ENCODE data around the gene CFAP57.
"Not testable (repeated sequence)": the region's sequence is repeated elsewhere in the genome, so short reads cannot be mapped to it uniquely, and the experiment has no call there.

GRCh38 chr1:43139295-43139694, 32.8 kb upstream of the CFAP57 start:
- TF ChIP-seq, protein P1, sequence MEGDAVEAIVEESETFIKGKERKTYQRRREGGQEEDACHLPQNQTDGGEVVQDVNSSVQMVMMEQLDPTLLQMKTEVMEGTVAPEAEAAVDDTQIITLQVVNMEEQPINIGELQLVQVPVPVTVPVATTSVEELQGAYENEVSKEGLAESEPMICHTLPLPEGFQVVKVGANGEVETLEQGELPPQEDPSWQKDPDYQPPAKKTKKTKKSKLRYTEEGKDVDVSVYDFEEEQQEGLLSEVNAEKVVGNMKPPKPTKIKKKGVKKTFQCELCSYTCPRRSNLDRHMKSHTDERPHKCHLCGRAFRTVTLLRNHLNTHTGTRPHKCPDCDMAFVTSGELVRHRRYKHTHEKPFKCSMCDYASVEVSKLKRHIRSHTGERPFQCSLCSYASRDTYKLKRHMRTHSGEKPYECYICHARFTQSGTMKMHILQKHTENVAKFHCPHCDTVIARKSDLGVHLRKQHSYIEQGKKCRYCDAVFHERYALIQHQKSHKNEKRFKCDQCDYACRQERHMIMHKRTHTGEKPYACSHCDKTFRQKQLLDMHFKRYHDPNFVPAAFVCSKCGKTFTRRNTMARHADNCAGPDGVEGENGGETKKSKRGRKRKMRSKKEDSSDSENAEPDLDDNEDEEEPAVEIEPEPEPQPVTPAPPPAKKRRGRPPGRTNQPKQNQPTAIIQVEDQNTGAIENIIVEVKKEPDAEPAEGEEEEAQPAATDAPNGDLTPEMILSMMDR (IDR thresholded peaks at IDR 0.05; ENCODE audit: poor library complexity): not testable (repeated sequence)
- TF ChIP-seq EZH2 (IDR thresholded peaks at IDR 0.05; ENCODE audit: borderline replicate concordance): not testable (repeated sequence)
